ENCODE data around the gene HM13. TPM values are rescaled to one million over a fixed set of nuclear protein-coding genes. Genes with fewer than 3 reads are reported as not detected.
A peak's percentile ranks its signal among the peaks of the same experiment; 100 is the strongest.

HM13 gene
- total and polyA plus RNA-seq, 2 of the 13 experiments (the other 11 are each of a cell fraction or from before 2014, with no cell fraction given), result 118 to 243 TPM

- TF ChIP-seq TEF (CRISPR knock-in tag; IDR thresholded peaks at IDR 0.05) (peak; percentile 76; the same call in 1 of the 2 replicates), GPBP1L1 (CRISPR knock-in tag; IDR thresholded peaks at IDR 0.05) (no peak), ZNF577 (CRISPR knock-in tag; IDR thresholded peaks at IDR 0.05; ENCODE audit: borderline replicate concordance, low read depth) (0 out of 2 replicates have a peak, but pooled peaks have one; percentile 41), ZNF318 (CRISPR knock-in tag; IDR thresholded peaks at IDR 0.05) (peak; percentile 99), RARG (CRISPR knock-in tag; IDR thresholded peaks at IDR 0.05; ENCODE audit: low read depth) (peak; percentile 85; the same call in 1 of the 2 replicates), ZNF891 (CRISPR knock-in tag; IDR thresholded peaks at IDR 0.05) (peak; percentile 96), CEBPB (IDR thresholded peaks at IDR 0.05; ENCODE audit: borderline replicate concordance, low read depth, low read length) (no peak), TOPORS (CRISPR knock-in tag; IDR thresholded peaks at IDR 0.05) (peak; percentile 66; the same call in 1 of the 2 replicates), JUNB (CRISPR knock-in tag; IDR thresholded peaks at IDR 0.05; ENCODE audit: borderline replicate concordance) (no peak), SRSF9 (IDR thresholded peaks at IDR 0.05; ENCODE audit: borderline replicate concordance, insufficient read depth, low read depth, low read length, poor library complexity, severe bottlenecking) (no peak), ZNF615 (CRISPR knock-in tag; IDR thresholded peaks at IDR 0.05; ENCODE audit: borderline replicate concordance) (peak; percentile 95; the same call in 1 of the 2 replicates), ARID5B (CRISPR knock-in tag; IDR thresholded peaks at IDR 0.05) (peak; percentile 73)
Observed at GRCh38 chr20:31514154-31515071, at the start of gene HM13 (continued).

Measured in HepG2 (cell line).